Measurements from ENCODE around the gene OR2L2. TPM values are rescaled to one million over a fixed set of nuclear protein-coding genes. Genes with fewer than 3 reads are reported as not detected.
"Not testable (repeated sequence)": the region's sequence is repeated elsewhere in the genome, so short reads cannot be mapped to it uniquely, and the experiment has no call there.

OR2L2 gene
- under 1 TPM in 3 of 5 donors, not detected in 2; 0.04 to 0.06 (median 0.04) TPM for polyA plus RNA-seq (ENCODE audit: insufficient read depth in 1 of 5, insufficient read length in 5 of 5, low replicate concordance in 1 of 5)
- long read RNA-seq, donor 1: 0 reads
- long read RNA-seq, donor 2: 0 reads
- long read RNA-seq, donor 3: 0 reads
- long read RNA-seq, donor 4: 0 reads
- long read RNA-seq, donor 5: 0 reads
- long read RNA-seq, donor 6: 0 reads
- long read RNA-seq, donor 7: 0 reads
- long read RNA-seq, donor 8: 0 reads

- no peak for DNase-seq
These were observed at the start of gene OR2L2 for GRCh38 chr1:248029770-248030169. TSS of gene OR2L2 (plus strand) at chr1:248030070. CDS start at chr1:248038268, 8,198 bp downstream.

GRCh38 chr1:247992986-247993385 is 36.9 kb upstream of the OR2L2 start:
- no peak for DNase-seq

- no peak for DNase-seq
These were observed 31.1 kb upstream of the OR2L2 start for GRCh38 chr1:247998811-247999210.

- DNase-seq: no peak
These were observed 29.7 kb upstream of the OR2L2 start for GRCh38 chr1:248000169-248000568.

GRCh38 chr1:248007778-248008177 is 22.1 kb upstream of the OR2L2 start:
- no peak for DNase-seq

GRCh38 chr1:248009681-248010080 is 20.2 kb upstream of the OR2L2 start:
- no peak for DNase-seq

GRCh38 chr1:248013229-248013710 is 16.6 kb upstream of the OR2L2 start, which contains the start of gene OR2L5:
TSS of gene OR2L5 (plus strand) at chr1:248013660. CDS start at chr1:248021948, 8,288 bp downstream.
- DNase-seq: no peak

- DNase-seq: no peak
These were observed 14.1 kb upstream of the OR2L2 start for GRCh38 chr1:248015803-248016202.

GRCh38 chr1:248045209-248045608 is 15.3 kb downstream of the OR2L2 start:
- no peak for DNase-seq

GRCh38 chr1:248046536-248046935 is 16.7 kb downstream of the OR2L2 start, which contains the start of gene OR2L3:
TSS of gene OR2L3 (plus strand) at chr1:248046836. CDS start at chr1:248060682, 13,846 bp downstream.
- no peak for DNase-seq

- no peak for DNase-seq
These were observed 17.1 kb downstream of the OR2L2 start for GRCh38 chr1:248047008-248047407.

- no peak for DNase-seq
These were observed 24.8 kb downstream of the OR2L2 start for GRCh38 chr1:248054671-248055070.

GRCh38 chr1:248055261-248055660 is 25.4 kb downstream of the OR2L2 start:
- DNase-seq: no peak

- DNase-seq: no peak
These were observed 35.2 kb downstream of the OR2L2 start for GRCh38 chr1:248065071-248065470.

GRCh38 chr1:248065604-248066003 is 35.7 kb downstream of the OR2L2 start:
- no peak for DNase-seq

GRCh38 chr1:248083864-248084263 is 54.0 kb downstream of the OR2L2 start:
- DNase-seq: not testable (repeated sequence)

Other genes with a start within 250 kb of the OR2L2 start
- gene OR14A16, start 206.0 kb upstream of the OR2L2 start, polyA plus RNA-seq (ENCODE audit: insufficient read depth in 1 of 5, insufficient read length in 5 of 5, low replicate concordance in 1 of 5): not detected
- gene OR11L1, start 188.2 kb upstream of the OR2L2 start, polyA plus RNA-seq (ENCODE audit: insufficient read depth in 1 of 5, insufficient read length in 5 of 5, low replicate concordance in 1 of 5): not detected
- gene TRIM58, start 172.9 kb upstream of the OR2L2 start, polyA plus RNA-seq (ENCODE audit: insufficient read depth in 1 of 5, insufficient read length in 5 of 5, low replicate concordance in 1 of 5): 1 to 10 TPM; 2.2 to 5.1 (median 2.6) TPM
- gene OR2W3, start 134.5 kb upstream of the OR2L2 start, polyA plus RNA-seq (ENCODE audit: insufficient read depth in 1 of 5, insufficient read length in 5 of 5, low replicate concordance in 1 of 5): under 1 TPM; 0.28 to 0.82 (median 0.67) TPM
- gene OR2T8, start 109.8 kb upstream of the OR2L2 start, polyA plus RNA-seq (ENCODE audit: insufficient read depth in 1 of 5, insufficient read length in 5 of 5, low replicate concordance in 1 of 5): not detected
- gene OR2AJ1, start 105.2 kb upstream of the OR2L2 start, polyA plus RNA-seq (ENCODE audit: insufficient read depth in 1 of 5, insufficient read length in 5 of 5, low replicate concordance in 1 of 5): not detected
- gene OR2L8, start 81.2 kb upstream of the OR2L2 start, polyA plus RNA-seq (ENCODE audit: insufficient read depth in 1 of 5, insufficient read length in 5 of 5, low replicate concordance in 1 of 5): not detected
- gene OR2AK2, start 64.8 kb upstream of the OR2L2 start, polyA plus RNA-seq (ENCODE audit: insufficient read depth in 1 of 5, insufficient read length in 5 of 5, low replicate concordance in 1 of 5): not detected
- not detected for gene OR2L5, start 16.4 kb upstream of the OR2L2 start, polyA plus RNA-seq (ENCODE audit: insufficient read depth in 1 of 5, insufficient read length in 5 of 5, low replicate concordance in 1 of 5)
- not detected for gene OR2L3, start 16.8 kb downstream of the OR2L2 start, polyA plus RNA-seq (ENCODE audit: insufficient read depth in 1 of 5, insufficient read length in 5 of 5, low replicate concordance in 1 of 5)
- not detected for gene OR2L13, start 65.1 kb downstream of the OR2L2 start, polyA plus RNA-seq (ENCODE audit: insufficient read depth in 1 of 5, insufficient read length in 5 of 5, low replicate concordance in 1 of 5)
- gene OR2M5, start 115.1 kb downstream of the OR2L2 start, polyA plus RNA-seq (ENCODE audit: insufficient read depth in 1 of 5, insufficient read length in 5 of 5, low replicate concordance in 1 of 5): not detected
- gene OR2M2, start 144.8 kb downstream of the OR2L2 start, polyA plus RNA-seq (ENCODE audit: insufficient read depth in 1 of 5, insufficient read length in 5 of 5, low replicate concordance in 1 of 5): not detected
- under 1 TPM; 0.01 to 0.04 (median 0.03) TPM for gene OR2M3, start 167.2 kb downstream of the OR2L2 start, polyA plus RNA-seq (ENCODE audit: insufficient read depth in 1 of 5, insufficient read length in 5 of 5, low replicate concordance in 1 of 5)
- under 1 TPM in 4 of 5 donors, not detected in 1; 0.01 to 0.08 (median 0.05) TPM for gene OR2M4, start 201.3 kb downstream of the OR2L2 start, polyA plus RNA-seq (ENCODE audit: insufficient read depth in 1 of 5, insufficient read length in 5 of 5, low replicate concordance in 1 of 5)
- gene OR2T33, start 247.9 kb downstream of the OR2L2 start, polyA plus RNA-seq (ENCODE audit: insufficient read depth in 1 of 5, insufficient read length in 5 of 5, low replicate concordance in 1 of 5): not detected

Measured in right lung (tissue), 10 donors.